Caco-2 (cell line): ENCODE measurements around the gene SPNS2. TPM values are rescaled to one million over a fixed set of nuclear protein-coding genes. Genes with fewer than 3 reads are reported as not detected.

Experiments used
- BruUV-seq: library from RNA; stranded (reverse); fragments of 400-500 nt; replicated peaks from 2 replicates; lab custom pipeline; 2021; lab: Mats Ljungman, UMichigan
- CTCF ChIA-PET: fragments of 300-600 bp; sonication (Branson Sonifier 250); formaldehyde crosslinking; loops from one replicate; lab custom pipeline; 2022; ENCODE audit warnings: antibody characterized with exemption; lab: Charles Lee
- POLR2A ChIA-PET: fragments of 300-600 bp; sonication (Branson Sonifier 250); formaldehyde crosslinking; loops from one replicate; lab custom pipeline; 2022; ENCODE audit warnings: antibody characterized with exemption; lab: Charles Lee
- DNase-seq, 2 experiments: peaks; one replicate each; pipeline versions ENCODE4 v3.0.0 to v3.0.0-alpha.2; 2020 to 2022
- H3K27me3 ChIP-seq: replicated peaks from 2 replicates; pipeline ENCODE4 v1.6.0; 2011; ENCODE audit warnings: low read length; ENCODE audit not compliant: control insufficient read depth, insufficient read depth
- H3K36me3 ChIP-seq: 2 replicates; pipeline ENCODE4 v1.5.1; 2011; ENCODE audit warnings: low read length; ENCODE audit not compliant: control insufficient read depth, insufficient read depth
- H3K4me1 ChIP-seq: fragments of 250-450 bp; sonication (Bioruptor Pico); 2 replicates; pipeline ENCODE4 v1.5.1; 2020; ENCODE audit warnings: mild to moderate bottlenecking
- H3K4me3 ChIP-seq: 2 replicates; pipeline ENCODE4 v1.5.1; 2011; ENCODE audit warnings: low read depth, mild to moderate bottlenecking, control low read depth, low read length
- H3K9me3 ChIP-seq: fragments of 250-450 bp; sonication (Bioruptor Pico); 2 replicates; pipeline ENCODE4 v1.5.1; 2020; ENCODE audit warnings: mild to moderate bottlenecking, moderate library complexity
- H3K27ac Mint-ChIP-seq: one replicate; pipeline ENCODE4 v1.8.0; 2022; ENCODE audit warnings: mixed read lengths; ENCODE audit not compliant: unreplicated experiment
- H3K27me3 Mint-ChIP-seq: one replicate; pipeline ENCODE4 v1.8.0; 2022; ENCODE audit warnings: mixed read lengths; ENCODE audit not compliant: insufficient read depth, unreplicated experiment
- H3K36me3 Mint-ChIP-seq: one replicate; pipeline ENCODE4 v1.8.0; 2022; ENCODE audit warnings: mild to moderate bottlenecking, mixed read lengths; ENCODE audit not compliant: insufficient read depth, unreplicated experiment
- H3K4me1 Mint-ChIP-seq: one replicate; pipeline ENCODE4 v1.8.0; 2022; ENCODE audit warnings: low read depth, mixed read lengths; ENCODE audit not compliant: unreplicated experiment
- H3K4me3 Mint-ChIP-seq: one replicate; pipeline ENCODE4 v1.8.0; 2022; ENCODE audit warnings: mild to moderate bottlenecking, moderate library complexity, mixed read lengths; ENCODE audit not compliant: unreplicated experiment
- H3K9me3 Mint-ChIP-seq: one replicate; pipeline ENCODE4 v1.8.0; 2022; ENCODE audit warnings: mixed read lengths; ENCODE audit not compliant: unreplicated experiment
- CTCF ChIP-seq, 2 experiments: fragments of 200-600 bp in 1 of 2; IDR thresholded peaks; 1 replicate in 1 of 2; 2 replicates in 1 of 2; pipeline versions ENCODE4 v1.5.1 to v1.8.0; 2011 to 2022; ENCODE audit warnings: antibody characterized with exemption in 1 of 2, control low read depth in 1 of 2, inconsistent platforms in 1 of 2, low read depth in 1 of 2, low read length in 1 of 2, mild to moderate bottlenecking in 1 of 2, moderate library complexity in 1 of 2; ENCODE audit not compliant: insufficient read depth in 1 of 2, severe bottlenecking in 1 of 2, unreplicated experiment in 1 of 2
- intact Hi-C: fragments of 100-400 bp; cut with micrococcal nuclease; formaldehyde crosslinking; loops from one replicate; pipeline ENCODE4 v1.10.0; 2022; ENCODE audit not compliant: unreplicated experiment
- total RNA-seq: library from RNA; stranded (reverse); gene quantifications from 2 replicates; pipeline ENCODE4 v1.2.3, GENCODE V29; 2022

Gene SPNS2
- total RNA-seq, 1 experiment from 2014 or later, result 1.00 TPM

DNA sequence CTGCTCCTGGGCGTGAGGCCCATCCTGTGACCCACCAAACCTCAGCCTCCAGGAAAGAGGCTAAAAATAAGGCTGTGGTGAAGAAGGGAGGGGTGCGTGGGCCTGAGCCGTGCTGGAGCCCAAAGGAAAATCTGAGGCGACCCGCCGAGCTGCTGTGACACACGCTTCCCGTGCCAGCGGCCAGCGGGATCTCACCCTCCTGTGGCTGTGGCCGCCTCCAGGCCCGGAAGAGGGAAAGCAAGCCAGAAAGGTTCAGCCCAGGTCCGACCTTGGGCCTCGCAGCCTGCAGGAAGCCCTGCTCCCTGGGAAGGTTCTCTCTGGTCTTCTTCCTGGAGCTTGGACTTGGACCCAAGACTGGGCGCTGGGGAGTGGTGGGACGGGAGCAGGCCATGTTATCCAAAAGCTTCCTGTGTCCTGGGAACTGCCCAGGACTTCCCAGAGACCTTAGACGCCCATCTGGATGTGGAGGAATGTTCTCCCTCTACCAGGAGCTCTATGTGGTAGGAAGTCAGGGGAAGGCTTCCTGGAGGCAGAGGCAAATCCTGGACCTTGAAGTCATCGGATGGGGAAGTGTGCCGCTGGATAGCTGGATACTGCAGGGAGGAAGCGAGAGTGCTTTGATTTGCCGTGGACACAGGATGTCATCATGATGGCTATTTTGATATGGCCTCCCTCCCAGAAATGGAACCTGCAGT lies 11.4 kb downstream of the SPNS2 start:
- no TSS peak for BruUV-seq
- POLR2A ChIA-PET, result no interaction called here

DNA sequence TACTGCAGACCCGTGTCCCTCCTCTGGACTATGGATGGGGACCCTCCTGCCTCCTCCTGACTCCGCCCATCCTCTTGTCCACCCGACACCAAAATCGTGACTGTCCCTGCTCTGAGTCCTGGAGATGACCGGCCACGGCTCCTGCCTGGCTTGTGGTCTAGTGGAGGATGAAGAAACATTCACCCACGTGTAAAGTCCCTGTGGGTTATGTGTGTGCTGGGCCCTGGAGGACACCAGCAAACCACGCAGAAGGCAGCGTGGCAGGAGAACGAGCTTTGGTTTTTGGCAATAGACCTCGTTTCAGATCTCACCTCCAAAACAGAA lies 11.9 kb downstream of the SPNS2 start:
- CTCF ChIA-PET, result no interaction called here
- Histone ChIP-seq H3K27me3 (no peaks in the 10 kb centered on the region), H3K4me3 (no peak overlapping the region), H3K36me3 (no peaks in the 10 kb centered on the region), H3K9me3 (no peaks in the 10 kb centered on the region), H3K4me1 (peaks cover 29% of the 10 kb centered on the region)
- POLR2A ChIA-PET, result no interaction called here
- Mint-ChIP-seq H3K27me3 (no peaks in the 10 kb centered on the region), H3K4me1 (peaks cover 8% of the 10 kb centered on the region), H3K27ac (no peak overlapping the region), H3K9me3 (no peaks in the 10 kb centered on the region), H3K36me3 (no peaks in the 10 kb centered on the region), H3K4me3 (no peak overlapping the region)
- intact Hi-C loops, result loop anchor here (10.0 kb wide), 1 partner anchor 56 kb away; no protein-coding TSS in a partner anchor
- no peak for TF ChIP-seq CTCF (IDR thresholded peaks at IDR 0.05; ENCODE audit: insufficient read depth in 1 of 2, low read depth in 1 of 2, low read length in 1 of 2, severe bottlenecking in 1 of 2, unreplicated experiment in 1 of 2)
- no peak for DNase-seq
- no TSS peak for BruUV-seq

More for the DNA sequence above, 11.4 kb downstream of the SPNS2 start:
- Mint-ChIP-seq H3K4me1 (peaks cover 8% of the 10 kb centered on the region), H3K27me3 (no peaks in the 10 kb centered on the region), H3K27ac (no peak overlapping the region), H3K4me3 (no peak overlapping the region), H3K36me3 (no peaks in the 10 kb centered on the region), H3K9me3 (no peaks in the 10 kb centered on the region)
- no peaks in the 10 kb centered on the region for H3K36me3 ChIP-seq
- H3K4me1 ChIP-seq, result peaks cover 24% of the 10 kb centered on the region
- CTCF ChIA-PET, result no interaction called here
- no peaks in the 10 kb centered on the region for H3K9me3 ChIP-seq
- H3K27me3 ChIP-seq, result no peaks in the 10 kb centered on the region
- no peak for DNase-seq
- no peak overlapping the region for H3K4me3 ChIP-seq
- intact Hi-C loops, result loop anchor here (10.0 kb wide), 1 partner anchor 55 kb away; no protein-coding TSS in a partner anchor
- TF ChIP-seq CTCF (IDR thresholded peaks at IDR 0.05; ENCODE audit: insufficient read depth in 1 of 2, low read depth in 1 of 2, low read length in 1 of 2, severe bottlenecking in 1 of 2, unreplicated experiment in 1 of 2), result no peak

DNA sequence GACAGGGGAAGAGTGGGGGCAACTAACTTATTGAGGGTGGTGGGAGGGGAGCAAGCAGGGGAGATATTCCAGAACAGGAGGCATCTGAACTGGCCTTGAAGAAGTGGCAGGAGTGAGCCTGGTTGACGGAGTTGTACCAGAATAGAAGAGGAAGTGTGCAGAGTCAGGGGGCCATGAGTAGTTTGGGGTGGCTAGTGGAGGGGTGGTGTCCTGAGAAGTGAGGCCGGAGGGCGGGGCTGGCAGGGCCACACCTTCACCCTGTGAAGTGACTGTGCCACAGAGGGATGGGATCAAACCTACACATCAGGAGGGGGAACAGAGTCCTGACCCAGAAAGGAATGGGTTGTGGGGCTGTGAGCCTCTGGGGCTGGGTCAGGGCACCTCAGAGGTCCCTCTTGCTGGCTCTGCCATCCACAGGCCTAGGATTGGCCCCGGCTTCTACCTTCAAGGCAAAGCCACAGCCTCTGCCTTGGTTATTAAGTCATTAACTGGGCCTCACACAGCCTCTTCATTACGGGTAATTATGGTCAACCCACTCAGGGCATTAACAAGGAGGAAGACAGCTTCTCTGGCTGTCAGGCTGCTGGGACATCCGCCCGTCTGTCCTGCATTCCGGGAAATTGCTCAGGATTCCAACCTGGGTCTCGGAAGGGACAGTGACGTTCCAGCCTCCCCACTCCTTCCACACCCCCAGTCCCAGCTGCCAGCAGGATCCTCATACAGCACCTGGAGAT lies 12.7 kb downstream of the SPNS2 start:
- peaks cover 8% of the 10 kb centered on the region for H3K4me1 Mint-ChIP-seq
- ChIA-PET POLR2A (no interaction called here), CTCF (no interaction called here)
- DNase-seq, result no peak
- no peak overlapping the region for H3K4me3 Mint-ChIP-seq
- no TSS peak for BruUV-seq
- H3K36me3 Mint-ChIP-seq, result no peaks in the 10 kb centered on the region
- Histone ChIP-seq H3K4me1 (peaks cover 29% of the 10 kb centered on the region), H3K27me3 (no peaks in the 10 kb centered on the region), H3K36me3 (no peaks in the 10 kb centered on the region), H3K9me3 (no peaks in the 10 kb centered on the region), H3K4me3 (no peak overlapping the region)
- intact Hi-C loops, result loop anchor here (10.0 kb wide), 1 partner anchor 57 kb away; no protein-coding TSS in a partner anchor
- no peaks in the 10 kb centered on the region for H3K9me3 Mint-ChIP-seq
- no peak overlapping the region for H3K27ac Mint-ChIP-seq
- H3K27me3 Mint-ChIP-seq, result no peaks in the 10 kb centered on the region
- TF ChIP-seq CTCF (IDR thresholded peaks at IDR 0.05; ENCODE audit: insufficient read depth in 1 of 2, low read depth in 1 of 2, low read length in 1 of 2, severe bottlenecking in 1 of 2, unreplicated experiment in 1 of 2), result no peak
